HG03575 (cell line): ENCODE data around the gene KHDC3L.

Experiments
- ATAC-seq: cut with Tn5 transposase; IDR thresholded peaks from one replicate; pipeline ENCODE4 v1.9.1; 2021; ENCODE audit not compliant: unreplicated experiment, insufficient number of reproducible peaks, low FRiP score; ENCODE audit errors: extremely low read depth

The KHDC3L gene

GRCh38 chr6:73409395-73409794, 46.9 kb downstream of the KHDC3L start:
- no peak for ATAC-seq

GRCh38 chr6:73413102-73413501, 50.6 kb downstream of the KHDC3L start:
- ATAC-seq, result no peak
